H7 (cell line): ENCODE data around the gene FAM221A. TPM values are rescaled to one million over a fixed set of nuclear protein-coding genes. Genes with fewer than 3 reads are reported as not detected.
"Not testable (repeated sequence)": the region's sequence is repeated elsewhere in the genome, so short reads cannot be mapped to it uniquely, and the experiment has no call there.

Experiments used
- DNase-seq: peaks from one replicate; pipeline ENCODE4 v3.0.0; 2012
- H3K27me3 ChIP-seq: 2 replicates; pipeline ENCODE4 v1.6.0; 2011; ENCODE audit warnings: mild to moderate bottlenecking, low read length; ENCODE audit not compliant: control insufficient read depth, insufficient read depth
- H3K36me3 ChIP-seq: replicated peaks from 2 replicates; pipeline ENCODE4 v1.5.1; 2011; ENCODE audit warnings: low read length; ENCODE audit not compliant: control insufficient read depth, insufficient read depth
- H3K4me3 ChIP-seq: 2 replicates; pipeline ENCODE4 v1.5.1; 2011; ENCODE audit warnings: low read depth, mild to moderate bottlenecking, control low read depth, low read length, moderate library complexity; ENCODE audit not compliant: insufficient read depth
- total RNA-seq: library from RNA; depleted of rRNA; stranded (reverse); fragments of >200 nt; shearing (Covaris generic); gene quantifications from 2 replicates; pipeline ENCODE4 v1.2.3, GENCODE V29; 2014; rRNA removed

FAM221A gene
- 16.6 and 21.7 TPM in 2 replicates for total RNA-seq

- no peaks in the 10 kb centered on the region; the same call in 1 of the 2 replicates for H3K27me3 ChIP-seq
- peak; percentile 91 for DNase-seq
- no peaks in the 10 kb centered on the region for H3K36me3 ChIP-seq
- peak within 1 kb of the TSS; percentile 76 for H3K4me3 ChIP-seq
Observed at GRCh38 chr7:23679898-23680413, at the start of gene FAM221A. FAM221A (plus strand) TSS chr7:23680199; CDS start chr7:23680219, 20 bp downstream.

DNA sequence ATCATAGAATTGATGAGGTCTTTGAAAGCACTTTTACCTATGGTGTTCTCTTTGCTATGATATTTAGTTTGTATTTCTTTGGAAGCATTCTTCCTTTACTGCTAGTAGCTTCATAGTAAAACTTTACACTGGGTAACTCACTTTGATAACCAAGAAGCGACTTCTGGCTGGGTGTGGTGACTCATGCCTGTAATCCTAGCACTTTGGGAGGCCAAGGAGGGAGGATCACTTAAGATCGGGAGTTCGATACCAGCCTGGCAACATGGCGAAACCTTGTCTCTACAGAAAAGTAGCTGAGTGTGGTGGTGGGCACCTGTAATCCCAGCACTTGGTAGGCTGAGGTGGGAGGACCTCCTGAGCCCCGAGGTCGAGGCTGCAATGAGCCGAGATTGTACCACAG is 46.6 kb upstream of the FAM221A start:
- no peaks in the 10 kb centered on the region for H3K36me3 ChIP-seq
- no peak for DNase-seq
- no peak overlapping the region for H3K4me3 ChIP-seq

DNA sequence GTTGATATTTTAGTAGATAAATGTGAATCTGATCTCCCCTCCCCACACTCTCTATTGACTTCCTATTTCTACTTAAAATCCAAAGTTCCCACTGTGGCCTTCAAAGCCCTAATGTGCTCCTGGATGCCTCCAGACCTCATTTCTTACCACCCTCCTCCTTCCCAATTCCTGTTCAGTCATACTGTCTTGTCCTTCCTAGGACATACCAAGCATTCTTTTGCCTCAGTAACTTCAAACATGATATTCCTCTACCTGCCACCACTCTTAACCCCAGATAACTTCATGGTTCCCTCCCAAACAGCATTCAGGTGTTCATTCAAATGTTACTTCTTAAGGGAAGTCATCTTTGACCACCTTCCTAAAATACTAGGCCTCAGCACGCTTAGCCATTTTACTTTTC is 34.2 kb upstream of the FAM221A start:
- DNase-seq: peak; percentile 22
- Histone ChIP-seq H3K4me3 (no peak overlapping the region), H3K27me3 (no peaks in the 10 kb centered on the region), H3K36me3 (no peaks in the 10 kb centered on the region)

More for the DNA sequence above, 46.6 kb upstream of the FAM221A start:
- H3K27me3 ChIP-seq: no peaks in the 10 kb centered on the region

DNA sequence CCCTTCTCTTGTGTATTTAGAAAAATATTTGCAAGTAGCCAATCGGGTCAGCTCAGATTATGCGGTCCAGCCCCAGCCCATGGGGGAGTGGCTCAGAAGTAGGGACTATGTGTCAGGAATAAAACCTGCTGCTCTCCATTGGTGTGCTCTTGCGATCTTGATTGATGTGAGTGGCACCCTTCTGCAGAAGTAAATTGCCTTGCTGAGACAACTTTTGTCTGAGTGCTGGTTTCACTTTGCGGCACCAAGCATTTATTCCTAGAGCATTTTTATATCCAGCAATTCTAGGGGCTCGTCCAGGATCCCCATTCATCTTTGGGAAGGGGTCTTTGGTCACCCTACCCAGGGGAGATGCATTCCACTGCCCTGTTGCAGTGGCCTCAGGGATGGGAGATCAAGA is 26.1 kb upstream of the FAM221A start:
- Histone ChIP-seq H3K36me3 (no peaks in the 10 kb centered on the region), H3K27me3 (no peaks in the 10 kb centered on the region), H3K4me3 (no peak overlapping the region)
- no peak for DNase-seq

- peak; percentile 63 for DNase-seq
- no peak overlapping the region for H3K4me3 ChIP-seq
- no peaks in the 10 kb centered on the region for H3K27me3 ChIP-seq
- no peaks in the 10 kb centered on the region for H3K36me3 ChIP-seq
Observed at GRCh38 chr7:23654508-23654907, 25.5 kb upstream of the FAM221A start.

- no peaks in the 10 kb centered on the region for H3K27me3 ChIP-seq
- no peak overlapping the region for H3K4me3 ChIP-seq
- DNase-seq: no peak
- no peaks in the 10 kb centered on the region for H3K36me3 ChIP-seq
Observed at GRCh38 chr7:23655433-23655832, 24.6 kb upstream of the FAM221A start.

DNA sequence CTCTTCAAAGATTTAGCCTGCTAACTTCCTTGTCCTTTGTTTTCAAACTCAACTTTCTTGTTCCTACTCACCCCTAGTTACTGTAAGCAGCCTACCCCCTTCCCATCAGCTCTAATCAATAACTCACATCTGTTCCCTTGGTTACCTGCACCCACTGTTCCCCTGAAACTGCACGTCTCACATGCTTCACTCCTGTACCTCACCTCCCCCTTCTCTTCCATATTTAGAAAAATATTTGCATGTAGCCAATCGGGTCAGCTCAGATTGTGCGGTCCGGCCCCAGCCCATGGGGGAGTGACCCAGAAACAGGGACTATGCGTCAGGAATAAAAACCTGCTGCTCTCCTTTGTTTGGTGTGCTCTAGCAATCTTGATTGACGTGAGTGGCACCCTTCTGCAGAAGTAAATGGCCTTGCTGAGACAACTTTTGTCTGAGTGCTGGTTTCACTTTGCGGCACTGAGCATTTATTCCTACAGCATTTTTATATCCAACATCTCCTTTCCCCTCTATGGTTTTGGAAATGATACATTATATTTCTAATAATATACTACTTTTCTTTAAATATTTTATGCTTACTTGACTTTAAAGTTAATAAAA is 21.1 kb upstream of the FAM221A start:
- H3K27me3 ChIP-seq: no peaks in the 10 kb centered on the region
- DNase-seq: no peak
- H3K36me3 ChIP-seq: no peaks in the 10 kb centered on the region
- H3K4me3 ChIP-seq: no peak overlapping the region

GRCh38 chr7:23661385-23661784 is 18.6 kb upstream of the FAM221A start:
- DNase-seq: no peak
- Histone ChIP-seq H3K27me3 (no peaks in the 10 kb centered on the region), H3K36me3 (no peaks in the 10 kb centered on the region), H3K4me3 (no peak overlapping the region)

GRCh38 chr7:23662124-23662983 is 17.6 kb upstream of the FAM221A start:
- peak; percentile 30 for DNase-seq
- H3K36me3 ChIP-seq: no peaks in the 10 kb centered on the region
- H3K27me3 ChIP-seq: no peaks in the 10 kb centered on the region
- H3K4me3 ChIP-seq: no peak overlapping the region

DNA sequence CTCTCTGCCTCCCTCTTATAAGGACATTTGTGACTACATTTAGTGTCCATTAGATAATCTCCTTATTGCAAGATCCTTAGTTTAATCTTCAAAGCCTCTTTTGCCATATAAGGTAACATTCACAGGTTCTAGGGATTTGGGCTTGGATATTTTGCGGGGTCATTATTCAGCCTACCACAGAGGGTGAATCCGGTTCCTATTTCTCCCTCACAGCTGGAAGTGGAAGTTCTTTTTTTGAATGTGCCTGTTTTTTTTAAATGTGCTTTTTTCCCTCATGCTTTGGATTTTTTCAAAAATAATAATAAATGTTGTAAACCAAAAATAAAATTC is 17.1 kb upstream of the FAM221A start:
- H3K4me3 ChIP-seq: no peak overlapping the region
- DNase-seq: no peak
- H3K27me3 ChIP-seq: no peaks in the 10 kb centered on the region
- no peaks in the 10 kb centered on the region for H3K36me3 ChIP-seq

DNA sequence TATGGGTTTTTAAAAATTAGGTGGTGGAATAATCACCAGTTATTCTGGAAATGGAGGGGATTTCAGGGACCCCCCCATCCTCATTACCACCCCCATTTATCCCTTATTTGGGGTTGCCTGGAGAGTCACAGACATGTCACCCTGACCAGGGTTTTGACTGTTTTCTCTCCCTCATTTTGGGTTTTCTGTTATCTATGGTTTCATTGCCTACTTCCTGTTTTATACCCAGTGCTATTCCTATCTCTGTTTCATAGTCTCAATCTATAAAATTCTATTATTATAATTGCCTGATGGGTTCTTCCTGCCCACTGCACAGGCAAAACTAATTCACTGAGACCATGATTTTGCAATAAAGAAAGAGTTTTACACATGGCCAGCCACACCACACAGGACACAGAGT is 15.9 kb upstream of the FAM221A start:
- no peak overlapping the region for H3K4me3 ChIP-seq
- no peak for DNase-seq
- no peaks in the 10 kb centered on the region for H3K27me3 ChIP-seq
- H3K36me3 ChIP-seq: no peaks in the 10 kb centered on the region

- Histone ChIP-seq H3K4me3 (no peak overlapping the region), H3K27me3 (no peaks in the 10 kb centered on the region), H3K36me3 (no peaks in the 10 kb centered on the region)
- no peak for DNase-seq
Observed at GRCh38 chr7:23672033-23672432, 8.0 kb upstream of the FAM221A start.

- H3K4me3 ChIP-seq: peak overlapping the region; percentile 76
- H3K36me3 ChIP-seq: no peaks in the 10 kb centered on the region; the same call in 1 of the 2 replicates
- H3K27me3 ChIP-seq: no peaks in the 10 kb centered on the region; the same call in 1 of the 2 replicates
- peak; percentile 80 for DNase-seq
Observed at GRCh38 chr7:23680414-23681405, 711 bp downstream of the FAM221A start.

DNA sequence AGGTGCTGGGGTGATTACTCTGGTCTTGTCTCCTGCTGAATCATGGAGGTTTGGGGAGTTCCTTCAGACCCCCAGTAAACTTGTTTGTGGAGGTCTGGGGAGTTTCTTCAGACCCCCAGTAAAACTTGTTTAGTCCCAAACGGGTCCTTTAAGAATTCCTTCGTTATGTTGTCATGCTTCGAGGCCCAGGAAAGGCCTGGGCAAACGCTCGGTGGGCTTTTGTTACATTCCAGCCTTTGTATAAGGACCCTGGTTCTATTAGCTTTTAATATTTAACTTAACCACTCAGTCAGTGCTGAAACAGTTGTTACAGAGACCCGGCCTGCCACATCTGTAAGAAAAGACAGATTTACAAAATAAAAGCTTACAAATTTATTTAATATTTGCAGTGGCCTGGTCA is 4.0 kb downstream of the FAM221A start:
- not testable (repeated sequence) for H3K36me3 ChIP-seq, H3K27me3 ChIP-seq, DNase-seq, H3K4me3 ChIP-seq
